ENCODE measurements around the gene WDFY3.
"Not testable (repeated sequence)": the region's sequence is repeated elsewhere in the genome, so short reads cannot be mapped to it uniquely, and the experiment has no call there.

WDFY3 gene

GRCh38 chr4:84852081-84852480, 114.4 kb downstream of the WDFY3 start:
- no peak for DNase-seq

- no peak for DNase-seq
Observed at GRCh38 chr4:84849051-84849640, 117.3 kb downstream of the WDFY3 start.

GRCh38 chr4:84848432-84848831, 118.1 kb downstream of the WDFY3 start:
- DNase-seq, result no peak

- no peak for DNase-seq
Observed at GRCh38 chr4:84847978-84848377, 118.5 kb downstream of the WDFY3 start.

DNA sequence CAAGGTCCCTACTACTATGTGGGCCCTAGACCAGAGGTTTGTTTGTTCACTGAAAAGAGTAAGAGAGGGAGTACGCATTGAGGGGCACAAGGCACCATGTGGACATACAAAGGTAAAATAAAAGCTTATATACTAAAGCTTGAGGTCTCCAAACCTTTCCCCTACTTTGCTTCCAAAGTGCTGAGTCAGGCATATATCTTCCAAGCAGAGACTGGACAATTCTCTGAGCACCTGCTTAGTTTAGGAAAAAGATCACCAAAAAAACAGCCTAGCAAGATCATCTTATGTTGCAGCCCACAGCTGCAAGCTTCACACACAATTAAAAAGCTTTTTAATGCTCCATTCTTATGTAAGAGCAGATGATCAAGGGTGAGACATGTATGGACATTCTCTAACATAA, 119.5 kb downstream of the WDFY3 start:
- DNase-seq, result no peak

DNA sequence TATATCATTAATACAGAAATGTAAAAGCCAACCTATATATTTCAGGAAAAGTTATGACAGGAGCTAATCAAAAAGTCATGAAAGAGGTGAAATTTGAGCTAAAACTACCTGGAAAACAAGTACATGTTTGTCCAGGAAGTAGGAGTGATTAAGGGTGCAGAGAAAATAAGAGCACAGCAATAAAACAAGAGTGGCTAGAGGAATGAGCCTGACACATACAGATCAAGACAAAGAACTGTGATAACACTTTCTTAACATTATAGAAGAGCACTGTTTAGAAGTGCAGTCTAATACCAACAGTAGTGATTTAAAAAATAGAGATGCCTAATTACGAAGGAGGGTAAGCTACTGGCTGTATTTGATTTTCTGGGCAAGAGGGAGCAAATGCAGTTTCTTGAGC, 125.1 kb downstream of the WDFY3 start:
- DNase-seq, result no peak

DNA sequence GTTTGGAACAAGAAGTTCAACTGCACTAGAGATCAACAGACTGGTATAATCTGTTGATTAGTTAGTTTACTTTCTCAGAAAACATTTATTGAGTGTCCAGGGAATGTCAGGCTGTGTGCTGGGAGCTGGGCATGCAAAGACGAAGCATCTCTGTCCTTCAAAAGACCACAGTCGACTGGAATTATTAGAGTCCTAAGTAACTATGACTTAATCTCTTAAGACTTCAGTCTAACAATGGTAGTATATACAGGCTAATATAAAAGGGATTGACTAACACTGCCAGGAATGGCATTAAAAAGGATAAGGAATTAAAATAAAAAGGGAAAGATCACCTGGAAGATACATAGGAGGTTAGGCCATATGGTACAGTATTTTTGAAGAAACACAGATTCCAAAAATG, 128.7 kb downstream of the WDFY3 start:
- DNase-seq, result no peak

GRCh38 chr4:84829633-84830032, 136.9 kb downstream of the WDFY3 start:
- DNase-seq, result not testable (repeated sequence)

- no peak for DNase-seq
Observed at GRCh38 chr4:84826681-84827080, 139.8 kb downstream of the WDFY3 start.

- DNase-seq, result no peak
Observed at GRCh38 chr4:84825701-84826341, 140.7 kb downstream of the WDFY3 start.

GRCh38 chr4:84821064-84821463, 145.4 kb downstream of the WDFY3 start:
- DNase-seq, result no peak

DNA sequence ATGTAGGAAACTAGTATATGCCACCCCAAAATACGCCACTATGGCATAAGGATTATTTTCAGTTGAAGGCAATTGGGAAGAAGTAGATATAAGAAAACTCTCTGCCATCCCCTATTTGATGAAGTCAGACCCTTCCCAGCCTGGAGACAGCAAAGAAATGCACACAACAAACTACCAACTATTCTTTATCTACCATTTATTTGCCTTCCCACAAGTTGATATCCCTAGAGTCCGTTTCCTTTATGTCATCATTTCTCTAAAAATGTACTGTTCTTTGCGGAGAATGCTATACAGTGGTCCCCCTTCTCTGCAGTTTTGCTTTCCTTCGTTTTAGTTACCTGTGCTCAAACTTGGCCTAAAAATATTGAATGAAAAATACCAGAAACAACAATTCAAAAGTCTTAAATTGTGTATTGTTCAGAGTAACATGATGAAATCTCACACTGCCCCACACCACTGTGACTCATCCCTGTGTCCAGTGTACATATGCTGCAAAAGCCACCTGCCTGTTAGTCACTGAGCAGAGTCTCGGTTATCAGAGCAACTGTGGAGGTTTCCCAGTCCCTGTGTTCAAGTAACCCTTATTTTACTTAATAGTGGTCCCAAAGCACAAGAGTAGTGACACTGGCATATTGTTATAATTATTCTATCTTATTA, 152.3 kb downstream of the WDFY3 start:
- DNase-seq, result no peak

- DNase-seq, result no peak
Observed at GRCh38 chr4:84809946-84810345, 156.5 kb downstream of the WDFY3 start.

GRCh38 chr4:84808332-84808731, 158.2 kb downstream of the WDFY3 start:
- DNase-seq, result no peak

- DNase-seq, result not testable (repeated sequence)
Observed at GRCh38 chr4:84806541-84806940, 159.9 kb downstream of the WDFY3 start.

- no peak for DNase-seq
Observed at GRCh38 chr4:84804136-84804535, 162.4 kb downstream of the WDFY3 start.

DNA sequence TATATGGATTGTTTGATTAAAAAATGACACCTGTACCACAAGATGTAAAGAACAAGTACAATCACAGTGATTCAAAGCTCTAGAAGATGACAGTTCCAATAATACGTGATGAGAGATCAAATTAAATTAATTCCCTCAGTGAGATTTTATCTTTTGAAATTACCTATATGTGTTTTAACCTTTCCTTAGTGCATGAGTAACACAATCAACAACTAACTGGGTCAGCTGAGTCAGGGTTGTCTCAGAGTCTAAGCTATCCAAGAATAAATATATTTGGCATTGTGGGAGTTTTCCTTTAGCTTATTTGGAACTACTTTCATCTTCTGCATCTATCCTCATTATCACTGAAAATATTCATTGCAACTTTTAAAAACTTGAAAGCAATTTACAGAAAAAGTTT, 162.8 kb downstream of the WDFY3 start:
- DNase-seq, result no peak

- no peak for DNase-seq
Observed at GRCh38 chr4:84803116-84803515, 163.4 kb downstream of the WDFY3 start.

DNA sequence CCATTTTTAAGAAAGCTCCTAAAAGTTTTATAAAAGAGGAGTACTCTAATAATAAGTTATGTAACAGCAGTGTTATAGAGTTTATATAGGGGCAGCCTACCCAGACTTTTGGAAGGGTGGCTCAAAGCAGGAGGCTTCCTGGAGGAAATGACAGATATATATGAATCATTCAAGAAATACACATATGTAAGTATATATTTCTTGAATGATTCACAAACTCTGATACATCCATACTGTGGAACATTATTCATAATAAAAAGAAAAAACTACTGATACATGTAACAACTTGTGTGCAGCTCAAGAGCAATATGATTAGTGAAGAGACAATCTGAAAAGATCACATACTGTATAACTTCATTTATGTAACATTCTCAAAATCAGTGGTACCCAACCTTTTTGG, 166.2 kb downstream of the WDFY3 start:
- no peak for DNase-seq

GRCh38 chr4:84799318-84799717, 167.2 kb downstream of the WDFY3 start:
- DNase-seq, result no peak

GRCh38 chr4:84796394-84796793, 170.1 kb downstream of the WDFY3 start:
- DNase-seq, result no peak

DNA sequence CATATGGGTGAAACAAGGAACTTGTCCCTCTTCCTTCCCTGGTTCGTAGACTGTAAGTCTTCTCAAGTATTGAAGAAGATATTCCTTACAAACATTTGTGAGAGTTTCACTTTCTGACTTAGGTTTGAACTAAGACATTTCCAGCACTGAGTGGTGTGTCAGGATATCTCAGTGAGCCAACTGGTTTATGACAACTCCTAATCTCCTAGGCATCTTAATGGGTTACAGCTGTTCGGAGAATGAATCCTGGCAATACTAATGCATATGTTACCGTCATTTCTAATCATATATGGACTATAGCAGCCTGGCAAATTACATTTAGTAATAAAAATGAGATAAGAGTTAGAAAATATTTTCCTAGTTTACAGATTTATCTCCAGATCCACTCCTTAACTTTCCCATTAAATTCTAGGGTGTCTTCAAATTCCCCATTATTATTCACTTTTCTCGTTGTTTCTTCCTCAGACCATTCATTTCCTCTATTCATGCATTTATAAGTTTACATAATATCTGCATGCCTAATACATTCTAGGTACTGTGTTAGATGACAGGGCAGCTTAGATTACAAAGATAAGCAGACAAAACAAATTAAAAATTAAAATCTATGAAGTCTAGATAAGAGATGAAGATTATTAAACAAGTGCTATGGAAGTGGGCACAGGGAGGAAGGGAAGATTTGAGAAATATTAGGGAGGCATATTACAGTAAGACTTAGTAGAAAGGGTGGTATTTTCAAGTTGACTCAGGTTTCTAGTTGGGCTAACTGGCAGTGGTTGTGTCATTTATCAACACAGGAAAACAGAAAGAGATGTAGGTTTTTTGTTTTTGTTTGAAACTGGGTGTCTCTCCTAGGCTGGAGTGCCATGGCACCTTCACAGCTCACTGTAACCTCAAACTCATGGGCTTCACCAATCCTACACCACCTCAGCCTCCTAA, 173.9 kb downstream of the WDFY3 start:
- no peak for DNase-seq

DNA sequence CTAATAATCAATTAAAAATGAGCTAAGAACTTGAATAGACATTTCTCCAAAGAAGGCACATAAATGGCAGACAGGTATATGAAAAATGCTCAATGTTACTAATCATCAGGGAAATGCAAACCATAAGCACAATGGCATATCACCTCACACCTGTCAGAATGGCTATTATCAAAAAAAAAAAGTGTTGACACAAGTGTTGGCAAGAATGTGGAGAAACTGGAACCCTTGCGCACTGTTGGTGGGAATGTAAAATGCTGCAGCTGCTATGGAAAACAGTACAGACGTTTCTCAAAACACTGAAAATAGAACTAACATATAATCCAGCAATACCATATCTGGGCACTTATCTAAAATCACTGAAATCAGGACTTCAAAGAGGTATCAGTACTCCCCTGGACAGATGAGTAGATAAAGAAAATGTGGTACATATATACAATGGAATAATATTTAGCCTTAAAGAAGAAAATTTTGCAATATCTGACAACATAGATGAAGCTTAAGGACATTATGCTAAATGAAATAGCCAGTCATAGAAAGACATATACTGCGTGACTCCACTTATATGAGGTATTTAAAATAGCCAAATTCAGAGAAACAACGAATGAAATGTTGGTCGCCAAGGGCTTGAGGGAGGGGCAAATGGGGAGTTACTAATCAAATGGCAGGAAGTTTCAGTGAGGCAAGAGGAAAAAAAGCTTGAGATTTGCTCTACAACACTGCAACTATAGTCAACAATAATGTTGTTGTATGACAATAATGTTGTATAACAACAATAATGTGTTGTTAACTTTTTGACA, 175.5 kb downstream of the WDFY3 start:
- DNase-seq, result no peak
